Transverse colon (tissue), 4 donors: ENCODE data around the gene PTPRR.

Experiments used
- CTCF ChIP-seq, 5 experiments: fragments of 200-600 bp in 3 of 5; fragments of 450-650 bp in 2 of 5; sonication (generic) in 3 of 5; IDR thresholded peaks; 1 replicate in 2 of 5; 2 replicates in 3 of 5; pipeline ENCODE4 v1.5.1; 2016 to 2017; ENCODE audit warnings: antibody characterized with exemption in 5 of 5, inconsistent platforms in 3 of 5, mild to moderate bottlenecking in 2 of 5, moderate library complexity in 1 of 5
- EP300 ChIP-seq: sonication (generic); formaldehyde crosslinking; IDR thresholded peaks from one replicate; pipeline ENCODE4 v1.6.1; 2017; ENCODE audit warnings: antibody characterized with exemption, low read depth
- POLR2AphosphoS5 ChIP-seq, 3 donors: sonication (generic); formaldehyde crosslinking; IDR thresholded peaks; one replicate each; pipeline ENCODE4 v1.6.1; 2016; ENCODE audit warnings: antibody characterized with exemption in 3 of 3

- TF ChIP-seq CTCF (IDR thresholded peaks at IDR 0.05) (no peak), POLR2AphosphoS5 (IDR thresholded peaks at IDR 0.05) (no peak), EP300 (no peak)
Observed at GRCh38 chr12:70798016-70798783, 122.3 kb downstream of the PTPRR start.
